Endothelial cell (in vitro differentiated cells): ENCODE measurements around the gene WFDC10B. TPM values are rescaled to one million over a fixed set of nuclear protein-coding genes. Genes with fewer than 3 reads are reported as not detected.

Source experiments
- DNase-seq: peaks from one replicate; pipeline ENCODE4 v3.0.0; 2021; ENCODE audit warnings: low spot score
- H3K27ac Mint-ChIP-seq: one replicate; pipeline ENCODE4 v1.8.0; 2021; ENCODE audit warnings: mixed read lengths, inconsistent platforms; ENCODE audit not compliant: unreplicated experiment
- H3K27me3 Mint-ChIP-seq: one replicate; pipeline ENCODE4 v1.8.0; 2021; ENCODE audit warnings: mild to moderate bottlenecking, moderate library complexity, mixed read lengths, inconsistent platforms; ENCODE audit not compliant: unreplicated experiment
- H3K36me3 Mint-ChIP-seq: one replicate; pipeline ENCODE4 v1.8.0; 2021; ENCODE audit warnings: mild to moderate bottlenecking, low read depth, mixed read lengths, inconsistent platforms; ENCODE audit not compliant: unreplicated experiment
- H3K4me1 Mint-ChIP-seq: one replicate; pipeline ENCODE4 v1.8.0; 2021; ENCODE audit warnings: mild to moderate bottlenecking, mixed read lengths, inconsistent platforms; ENCODE audit not compliant: unreplicated experiment
- H3K4me3 Mint-ChIP-seq: one replicate; pipeline ENCODE4 v1.8.0; 2021; ENCODE audit warnings: mild to moderate bottlenecking, mixed read lengths, inconsistent platforms; ENCODE audit not compliant: unreplicated experiment
- H3K9me3 Mint-ChIP-seq: one replicate; pipeline ENCODE4 v1.8.0; 2021; ENCODE audit warnings: mixed read lengths, inconsistent platforms; ENCODE audit not compliant: unreplicated experiment
- total RNA-seq: library from RNA; stranded (reverse); fragmentation: NEBNext Ultra II Directional; extraction: Animal tissue kit (Norgen Biotek cat#: 25700); gene quantifications from one replicate; pipeline ENCODE4 v1.2.1, GENCODE V29; 2021; ENCODE audit not compliant: unreplicated experiment
- TF ChIP-seq, protein P1 (sequence below): fragments of 200-600 bp; sonication (generic); IDR thresholded peaks from one replicate; pipeline ENCODE4 v1.5.0; 2021; ENCODE audit warnings: antibody characterized with exemption; ENCODE audit not compliant: unreplicated experiment

WFDC10B gene
- total RNA-seq, 1 donor from 2014 or later = not detected

DNA sequence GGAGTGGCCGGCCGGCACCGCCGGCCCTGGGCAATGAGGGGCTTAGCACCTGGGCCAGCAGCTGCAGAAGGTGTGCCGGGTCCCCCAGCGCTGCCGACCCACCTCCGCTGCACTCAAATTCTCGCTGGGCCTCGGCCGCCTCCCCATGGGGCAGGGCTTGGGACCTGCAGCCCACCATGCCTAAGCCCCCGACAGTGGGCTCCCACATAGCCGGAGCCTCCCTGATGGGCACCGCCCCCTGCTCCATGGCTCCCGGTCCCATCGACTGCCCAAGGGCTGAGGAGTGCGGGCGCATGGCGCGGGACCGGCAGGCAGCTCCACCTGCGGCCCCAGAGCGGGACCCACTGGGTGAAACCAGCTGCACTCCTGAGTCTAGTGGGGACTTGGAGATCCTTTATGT, 31.2 kb upstream of the WFDC10B start:
- Mint-ChIP-seq H3K4me3 (no peak overlapping the region), H3K9me3 (peaks cover 10% of the 10 kb centered on the region), H3K4me1 (no peaks in the 10 kb centered on the region), H3K27ac (no peak overlapping the region), H3K36me3 (peaks cover 11% of the 10 kb centered on the region), H3K27me3 (no peaks in the 10 kb centered on the region)
- no peak for DNase-seq
- TF ChIP-seq, protein P1, sequence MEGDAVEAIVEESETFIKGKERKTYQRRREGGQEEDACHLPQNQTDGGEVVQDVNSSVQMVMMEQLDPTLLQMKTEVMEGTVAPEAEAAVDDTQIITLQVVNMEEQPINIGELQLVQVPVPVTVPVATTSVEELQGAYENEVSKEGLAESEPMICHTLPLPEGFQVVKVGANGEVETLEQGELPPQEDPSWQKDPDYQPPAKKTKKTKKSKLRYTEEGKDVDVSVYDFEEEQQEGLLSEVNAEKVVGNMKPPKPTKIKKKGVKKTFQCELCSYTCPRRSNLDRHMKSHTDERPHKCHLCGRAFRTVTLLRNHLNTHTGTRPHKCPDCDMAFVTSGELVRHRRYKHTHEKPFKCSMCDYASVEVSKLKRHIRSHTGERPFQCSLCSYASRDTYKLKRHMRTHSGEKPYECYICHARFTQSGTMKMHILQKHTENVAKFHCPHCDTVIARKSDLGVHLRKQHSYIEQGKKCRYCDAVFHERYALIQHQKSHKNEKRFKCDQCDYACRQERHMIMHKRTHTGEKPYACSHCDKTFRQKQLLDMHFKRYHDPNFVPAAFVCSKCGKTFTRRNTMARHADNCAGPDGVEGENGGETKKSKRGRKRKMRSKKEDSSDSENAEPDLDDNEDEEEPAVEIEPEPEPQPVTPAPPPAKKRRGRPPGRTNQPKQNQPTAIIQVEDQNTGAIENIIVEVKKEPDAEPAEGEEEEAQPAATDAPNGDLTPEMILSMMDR = no peak

DNA sequence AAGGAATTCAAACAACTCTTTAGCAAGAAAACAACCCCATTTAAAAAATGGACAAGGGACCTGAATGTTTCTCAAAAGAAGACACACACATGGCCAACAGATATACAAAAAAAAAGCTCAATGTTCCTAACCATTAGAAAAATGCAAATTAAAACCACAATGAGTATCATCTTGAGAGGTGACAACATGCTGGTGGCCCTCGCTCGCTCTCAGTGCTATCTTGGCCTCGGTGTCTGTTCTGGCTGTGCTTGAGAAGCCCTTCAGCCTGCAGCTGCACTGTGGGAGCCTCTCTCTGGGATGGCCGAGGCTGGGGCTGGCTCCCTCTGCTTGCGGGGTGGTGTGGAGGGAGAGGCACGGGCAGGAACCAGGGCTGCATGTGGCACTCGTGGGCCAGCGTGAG, 30.7 kb upstream of the WFDC10B start:
- H3K9me3 Mint-ChIP-seq = peaks cover 10% of the 10 kb centered on the region
- peaks cover 11% of the 10 kb centered on the region for H3K36me3 Mint-ChIP-seq
- no peaks in the 10 kb centered on the region for H3K4me1 Mint-ChIP-seq
- DNase-seq = no peak
- H3K27me3 Mint-ChIP-seq = no peaks in the 10 kb centered on the region
- no peak overlapping the region for H3K4me3 Mint-ChIP-seq
- no peak overlapping the region for H3K27ac Mint-ChIP-seq
- TF ChIP-seq, protein P1 = no peak

DNA sequence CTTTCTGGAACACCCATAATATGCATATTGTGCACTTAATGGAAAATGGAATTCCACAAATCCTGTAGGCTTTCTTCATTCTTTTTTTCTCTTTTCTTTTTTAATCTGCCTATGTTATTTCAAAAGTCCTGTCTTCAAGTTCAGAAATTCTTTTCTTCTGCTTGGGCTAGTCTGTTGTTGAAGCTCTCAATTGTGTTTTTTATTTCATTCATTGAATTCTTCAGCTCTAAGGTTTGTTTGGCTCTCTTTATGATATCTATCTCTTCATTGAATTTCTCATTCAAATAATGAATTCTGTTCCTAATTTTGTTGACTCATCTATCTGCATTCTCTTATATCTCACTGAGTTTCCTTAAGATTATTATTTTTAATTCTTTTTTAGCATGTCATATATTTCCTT, 27.4 kb upstream of the WFDC10B start:
- H3K27me3 Mint-ChIP-seq = no peaks in the 10 kb centered on the region
- H3K9me3 Mint-ChIP-seq = peaks cover 10% of the 10 kb centered on the region
- no peak overlapping the region for H3K4me3 Mint-ChIP-seq
- peaks cover 11% of the 10 kb centered on the region for H3K36me3 Mint-ChIP-seq
- DNase-seq = no peak
- no peak overlapping the region for H3K27ac Mint-ChIP-seq
- TF ChIP-seq, protein P1 = no peak
- no peaks in the 10 kb centered on the region for H3K4me1 Mint-ChIP-seq

DNA sequence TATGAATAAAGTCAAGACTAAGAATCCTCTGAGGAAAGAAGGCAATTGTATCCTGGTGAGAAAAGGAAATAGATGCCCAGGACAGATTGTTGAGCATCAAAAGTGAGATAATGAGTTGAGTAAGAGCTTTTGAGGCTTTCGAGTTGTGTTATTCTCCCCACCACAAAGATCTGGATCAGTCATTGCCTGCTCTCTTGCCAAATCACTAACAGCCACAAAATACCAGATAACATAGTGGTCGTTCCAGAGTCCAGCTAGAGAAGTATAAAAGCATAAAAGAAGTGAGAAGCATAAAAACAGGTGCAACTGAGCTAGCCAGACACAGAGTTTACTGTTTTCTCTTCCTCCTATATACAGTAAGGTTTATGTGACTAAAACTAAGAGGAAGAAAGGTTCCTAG, 22.2 kb upstream of the WFDC10B start:
- no peaks in the 10 kb centered on the region for H3K27me3 Mint-ChIP-seq
- H3K4me1 Mint-ChIP-seq = no peaks in the 10 kb centered on the region
- no peaks in the 10 kb centered on the region for H3K9me3 Mint-ChIP-seq
- DNase-seq = no peak
- no peak overlapping the region for H3K27ac Mint-ChIP-seq
- no peak overlapping the region for H3K4me3 Mint-ChIP-seq
- no peaks in the 10 kb centered on the region for H3K36me3 Mint-ChIP-seq
- TF ChIP-seq, protein P1 = no peak

DNA sequence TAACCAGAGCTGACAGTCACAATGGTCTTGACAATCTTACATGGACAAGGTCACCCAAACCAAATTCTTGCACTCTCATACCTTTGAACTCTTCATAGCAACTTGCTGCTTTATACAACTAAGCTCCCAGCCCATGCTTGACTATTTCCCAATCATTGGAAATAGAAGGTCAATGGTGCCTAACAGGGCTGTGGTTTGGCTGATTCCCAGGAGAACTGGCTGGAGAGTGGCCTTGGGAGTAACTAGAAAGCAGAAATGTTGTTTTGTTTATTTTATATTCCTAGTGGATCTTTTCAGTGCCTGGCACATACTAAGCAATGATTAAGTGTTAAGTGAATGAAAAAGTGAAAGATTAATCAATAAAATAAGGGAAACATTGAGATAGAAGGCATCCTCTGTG, 20.3 kb upstream of the WFDC10B start:
- no peak overlapping the region for H3K27ac Mint-ChIP-seq
- H3K36me3 Mint-ChIP-seq = no peaks in the 10 kb centered on the region
- TF ChIP-seq, protein P1 = no peak
- H3K4me3 Mint-ChIP-seq = no peak overlapping the region
- H3K27me3 Mint-ChIP-seq = no peaks in the 10 kb centered on the region
- H3K9me3 Mint-ChIP-seq = no peaks in the 10 kb centered on the region
- H3K4me1 Mint-ChIP-seq = no peaks in the 10 kb centered on the region
- DNase-seq = no peak
